Measurements from ENCODE around the gene TMPRSS11A.
A peak's percentile ranks its signal among the peaks of the same experiment; 100 is the strongest.

Gene TMPRSS11A

GRCh38 chr4:67879486-67879885 lies 83.8 kb downstream of the TMPRSS11A start:
- Histone ChIP-seq H3K27ac (no peak overlapping the region), H3K9me3 (ENCODE audit: low read depth, low read length) (no peaks in the 10 kb centered on the region), H3K4me3 (no peak overlapping the region), H3K9ac (ENCODE audit: insufficient read length) (no peak overlapping the region), H3K36me3 (ENCODE audit: insufficient read depth, low read length) (no peaks in the 10 kb centered on the region)
- no peak for TF ChIP-seq EZH2 (IDR thresholded peaks at IDR 0.05)
- no peak for TF ChIP-seq FOXP2 (optimal IDR thresholded peaks at IDR 0.05; ENCODE audit: control extremely low read depth, extremely low read length, insufficient read depth)
- no peak for TF ChIP-seq POLR2AphosphoS5 (IDR thresholded peaks at IDR 0.05; ENCODE audit: borderline replicate concordance, low read depth, low read length)
- DNase-seq (ENCODE audit: low read depth, low spot score) = no peak

- Histone ChIP-seq H3K9ac (ENCODE audit: insufficient read length) (no peak overlapping the region), H3K27ac (no peak overlapping the region), H3K36me3 (ENCODE audit: insufficient read depth, low read length) (no peaks in the 10 kb centered on the region), H3K9me3 (ENCODE audit: low read depth, low read length) (no peaks in the 10 kb centered on the region), H3K4me3 (no peak overlapping the region)
- DNase-seq (ENCODE audit: low read depth, low spot score) = no peak
- no peak for TF ChIP-seq EZH2 (IDR thresholded peaks at IDR 0.05)
- TF ChIP-seq POLR2AphosphoS5 (IDR thresholded peaks at IDR 0.05; ENCODE audit: borderline replicate concordance, low read depth, low read length) = no peak
- no peak for TF ChIP-seq FOXP2 (optimal IDR thresholded peaks at IDR 0.05; ENCODE audit: control extremely low read depth, extremely low read length, insufficient read depth)
Observed at GRCh38 chr4:67877086-67877485, 86.2 kb downstream of the TMPRSS11A start.

GRCh38 chr4:67874986-67875385 lies 88.3 kb downstream of the TMPRSS11A start:
- no peaks in the 10 kb centered on the region for H3K36me3 ChIP-seq (ENCODE audit: insufficient read depth, low read length)
- no peak overlapping the region for H3K4me3 ChIP-seq
- no peak overlapping the region for H3K9ac ChIP-seq (ENCODE audit: insufficient read length)
- no peak for DNase-seq (ENCODE audit: low read depth, low spot score)
- no peak overlapping the region for H3K27ac ChIP-seq
- TF ChIP-seq EZH2 (IDR thresholded peaks at IDR 0.05) = no peak
- no peak for TF ChIP-seq POLR2AphosphoS5 (IDR thresholded peaks at IDR 0.05; ENCODE audit: borderline replicate concordance, low read depth, low read length)
- no peak for TF ChIP-seq FOXP2 (optimal IDR thresholded peaks at IDR 0.05; ENCODE audit: control extremely low read depth, extremely low read length, insufficient read depth)
- no peaks in the 10 kb centered on the region for H3K9me3 ChIP-seq (ENCODE audit: low read depth, low read length)

- Histone ChIP-seq H3K4me3 (no peak overlapping the region), H3K9ac (ENCODE audit: insufficient read length) (no peak overlapping the region), H3K9me3 (ENCODE audit: low read depth, low read length) (no peaks in the 10 kb centered on the region), H3K36me3 (ENCODE audit: insufficient read depth, low read length) (no peaks in the 10 kb centered on the region), H3K27ac (no peak overlapping the region)
- DNase-seq (ENCODE audit: low read depth, low spot score) = no peak
- no peak for TF ChIP-seq FOXP2 (optimal IDR thresholded peaks at IDR 0.05; ENCODE audit: control extremely low read depth, extremely low read length, insufficient read depth)
- no peak for TF ChIP-seq EZH2 (IDR thresholded peaks at IDR 0.05)
- TF ChIP-seq POLR2AphosphoS5 (IDR thresholded peaks at IDR 0.05; ENCODE audit: borderline replicate concordance, low read depth, low read length) = no peak
Observed at GRCh38 chr4:67873116-67873515, 90.2 kb downstream of the TMPRSS11A start.

GRCh38 chr4:67871867-67872266 lies 91.4 kb downstream of the TMPRSS11A start:
- Histone ChIP-seq H3K4me3 (no peak overlapping the region), H3K9ac (ENCODE audit: insufficient read length) (no peak overlapping the region), H3K27ac (no peak overlapping the region), H3K9me3 (ENCODE audit: low read depth, low read length) (no peaks in the 10 kb centered on the region), H3K36me3 (ENCODE audit: insufficient read depth, low read length) (no peaks in the 10 kb centered on the region)
- peak; percentile 22 for DNase-seq (ENCODE audit: low read depth, low spot score)
- no peak for TF ChIP-seq POLR2AphosphoS5 (IDR thresholded peaks at IDR 0.05; ENCODE audit: borderline replicate concordance, low read depth, low read length)
- no peak for TF ChIP-seq FOXP2 (optimal IDR thresholded peaks at IDR 0.05; ENCODE audit: control extremely low read depth, extremely low read length, insufficient read depth)
- no peak for TF ChIP-seq EZH2 (IDR thresholded peaks at IDR 0.05)

- no peak for TF ChIP-seq FOXP2 (optimal IDR thresholded peaks at IDR 0.05; ENCODE audit: control extremely low read depth, extremely low read length, insufficient read depth)
- no peak for TF ChIP-seq EZH2 (IDR thresholded peaks at IDR 0.05)
- no peak for TF ChIP-seq POLR2AphosphoS5 (IDR thresholded peaks at IDR 0.05; ENCODE audit: borderline replicate concordance, low read depth, low read length)
- no peak for DNase-seq (ENCODE audit: low read depth, low spot score)
- no peaks in the 10 kb centered on the region for H3K36me3 ChIP-seq (ENCODE audit: insufficient read depth, low read length)
Observed at GRCh38 chr4:67869580-67870190, 93.6 kb downstream of the TMPRSS11A start.

GRCh38 chr4:67861513-67861912 lies 101.8 kb downstream of the TMPRSS11A start:
- Histone ChIP-seq H3K27ac (no peak overlapping the region), H3K9ac (ENCODE audit: insufficient read length) (no peak overlapping the region), H3K9me3 (ENCODE audit: low read depth, low read length) (no peaks in the 10 kb centered on the region), H3K4me3 (no peak overlapping the region), H3K36me3 (ENCODE audit: insufficient read depth, low read length) (no peaks in the 10 kb centered on the region)
- TF ChIP-seq EZH2 (IDR thresholded peaks at IDR 0.05) (no peak), FOXP2 (optimal IDR thresholded peaks at IDR 0.05; ENCODE audit: control extremely low read depth, extremely low read length, insufficient read depth) (no peak), POLR2AphosphoS5 (IDR thresholded peaks at IDR 0.05; ENCODE audit: borderline replicate concordance, low read depth, low read length) (no peak)
- DNase-seq (ENCODE audit: low read depth, low spot score) = no peak

More at GRCh38 chr4:67869580-67870190, 93.6 kb downstream of the TMPRSS11A start:
- Histone ChIP-seq H3K9ac (ENCODE audit: insufficient read length) (no peak overlapping the region), H3K4me3 (no peak overlapping the region), H3K9me3 (ENCODE audit: low read depth, low read length) (no peaks in the 10 kb centered on the region), H3K27ac (no peak overlapping the region)
